Measurements from ENCODE around the gene SGTB.
"Not testable (repeated sequence)": the region's sequence is repeated elsewhere in the genome, so short reads cannot be mapped to it uniquely, and the experiment has no call there.

The SGTB gene

DNA sequence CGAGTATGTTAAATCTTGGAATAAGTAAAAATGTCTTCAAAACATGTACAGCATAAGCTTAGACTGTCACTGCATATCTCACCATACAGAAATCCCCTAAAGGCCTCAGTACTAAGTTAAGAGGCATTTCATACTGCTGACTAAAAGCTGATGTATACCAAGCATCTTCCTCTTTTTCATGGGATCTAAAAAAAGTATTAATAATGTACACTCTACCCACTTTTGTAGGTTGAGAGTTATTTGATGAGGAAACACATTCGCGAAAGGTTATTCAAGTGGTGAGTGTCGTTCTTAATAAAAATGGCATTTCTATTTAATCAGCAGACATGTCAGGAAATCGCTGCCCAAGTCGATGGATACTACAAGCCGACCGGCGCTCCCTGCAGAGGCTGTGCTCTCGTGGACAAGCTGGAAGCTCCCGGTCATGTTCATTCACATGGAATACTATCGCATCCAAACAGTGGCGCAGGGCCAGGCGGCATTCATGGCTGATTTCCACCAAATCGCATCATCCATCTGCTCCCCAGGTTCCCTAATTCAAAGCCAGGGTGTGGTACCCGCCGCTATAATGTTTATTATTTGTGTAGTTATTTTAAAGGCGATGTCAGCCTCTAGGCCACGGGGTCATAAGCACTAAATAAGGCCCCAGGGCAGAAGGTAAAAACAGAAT, 724 bp downstream of the SGTB start:
- FAIRE-seq: peak; percentile 62

DNA sequence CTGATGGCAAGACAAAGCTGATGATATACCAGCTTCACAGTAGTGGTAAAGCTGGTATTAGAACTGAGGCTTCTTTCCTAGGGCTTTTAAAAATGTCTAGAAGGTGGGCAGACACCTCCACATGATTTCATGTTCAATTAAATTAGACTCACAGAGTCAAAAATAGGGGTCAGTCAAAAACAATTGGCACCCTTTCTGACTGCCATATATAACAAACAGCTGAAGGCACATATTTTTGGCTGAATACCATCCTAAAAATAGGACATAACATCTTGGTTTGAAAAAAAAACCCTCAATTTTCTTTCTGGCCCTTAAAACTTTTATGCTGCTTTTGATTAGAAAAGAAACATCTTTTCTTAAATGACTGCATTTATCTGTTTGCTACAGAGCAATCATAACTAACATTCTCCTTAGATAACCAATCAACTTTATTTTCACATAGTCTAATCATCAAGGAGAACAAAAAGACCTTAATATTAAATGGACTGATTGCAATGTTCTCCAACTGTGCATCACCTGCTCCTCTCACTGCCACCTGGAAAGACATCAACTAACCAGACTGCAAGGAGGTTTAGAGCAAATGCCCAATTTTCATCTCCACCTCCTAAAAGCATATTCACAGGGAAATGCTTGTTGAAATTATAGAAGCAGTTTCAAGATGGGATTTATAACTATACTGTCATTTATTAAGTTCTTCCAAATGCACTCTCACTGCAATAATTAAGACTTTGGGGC, 3.2 kb downstream of the SGTB start:
- FAIRE-seq (no peak), DNase-seq (ENCODE audit: insufficient read length, low spot score) (no peak)
- TF ChIP-seq POLR2A (IDR thresholded peaks at IDR 0.05; ENCODE audit: low read depth, low read length): no peak

More for the DNA sequence above, 724 bp downstream of the SGTB start:
- TF ChIP-seq POLR2A (IDR thresholded peaks at IDR 0.05; ENCODE audit: low read depth, low read length): no peak
- peak; percentile 65 for DNase-seq (ENCODE audit: insufficient read length, low spot score)

DNA sequence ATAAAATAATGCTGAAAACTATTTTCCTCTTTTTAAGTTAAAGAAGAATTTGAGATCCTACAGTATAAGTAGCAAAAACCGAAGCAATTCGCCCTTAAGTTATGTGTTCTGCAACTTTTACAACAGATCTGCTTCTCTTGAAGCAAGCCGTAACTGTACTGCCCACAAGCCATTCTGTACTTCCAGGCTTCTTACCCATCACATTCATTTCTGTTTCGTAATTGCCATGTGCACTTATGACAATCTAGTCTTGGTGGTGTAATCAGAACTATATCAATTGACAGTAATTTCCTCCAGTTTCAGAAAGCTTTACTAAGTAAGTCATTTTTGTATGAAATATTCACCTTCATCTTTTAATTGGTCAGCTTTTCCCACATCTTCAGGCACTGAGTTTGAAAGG, 13.8 kb downstream of the SGTB start:
- TF ChIP-seq POLR2A (IDR thresholded peaks at IDR 0.05; ENCODE audit: low read depth, low read length): no peak
- no peak for DNase-seq (ENCODE audit: insufficient read length, low spot score)
- FAIRE-seq: no peak

DNA sequence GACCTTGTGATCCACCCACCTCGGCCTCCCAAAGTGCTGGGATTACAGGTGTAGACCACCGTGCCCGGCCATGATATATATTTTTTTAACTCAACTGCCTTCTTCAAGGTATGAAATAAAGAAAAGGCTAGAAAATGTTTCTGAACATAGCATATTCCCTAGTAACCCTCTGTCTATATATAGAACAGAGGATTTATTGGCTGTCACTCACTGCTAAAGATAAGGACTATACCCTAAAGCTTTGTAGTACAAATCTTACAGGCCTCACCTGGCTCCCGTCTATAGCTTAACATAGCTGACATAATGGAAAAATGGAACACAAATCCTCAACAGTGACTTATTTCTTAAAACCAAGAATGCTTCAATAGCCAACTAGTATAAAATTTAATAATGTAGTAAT, 14.2 kb downstream of the SGTB start:
- TF ChIP-seq POLR2A (IDR thresholded peaks at IDR 0.05; ENCODE audit: low read depth, low read length): no peak
- FAIRE-seq (no peak), DNase-seq (ENCODE audit: insufficient read length, low spot score) (no peak)

DNA sequence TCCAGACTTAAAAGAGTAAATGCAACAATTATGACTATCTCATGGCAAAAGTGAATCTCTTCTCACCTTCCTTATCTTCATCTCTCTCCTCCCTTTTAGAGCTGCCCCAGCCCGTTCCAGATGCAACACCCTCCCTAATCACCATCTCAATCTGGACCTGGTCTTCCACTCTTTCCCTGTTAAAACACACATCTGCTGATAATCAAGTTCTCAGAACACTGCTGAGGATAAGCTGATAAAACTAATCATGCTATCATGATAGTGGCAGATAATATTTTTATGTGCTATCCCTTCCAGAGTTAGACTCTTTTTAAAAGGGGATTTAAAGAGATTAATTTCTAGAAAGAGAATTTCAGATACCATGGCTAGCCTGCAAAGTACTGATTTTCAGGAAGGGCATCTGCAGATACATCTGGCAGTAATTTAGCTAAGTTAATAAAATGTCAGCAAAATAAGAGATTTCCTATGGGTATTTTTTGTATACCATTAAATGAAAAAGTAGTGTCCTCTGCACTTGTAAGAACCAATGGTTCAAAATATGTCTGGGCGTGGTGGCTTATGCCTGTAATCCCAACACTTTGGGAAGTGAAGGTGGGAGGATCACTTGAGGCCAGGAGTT, 17.2 kb downstream of the SGTB start:
- no peak for TF ChIP-seq POLR2A (IDR thresholded peaks at IDR 0.05; ENCODE audit: low read depth, low read length)
- DNase-seq (ENCODE audit: insufficient read length, low spot score): no peak
- FAIRE-seq: no peak

DNA sequence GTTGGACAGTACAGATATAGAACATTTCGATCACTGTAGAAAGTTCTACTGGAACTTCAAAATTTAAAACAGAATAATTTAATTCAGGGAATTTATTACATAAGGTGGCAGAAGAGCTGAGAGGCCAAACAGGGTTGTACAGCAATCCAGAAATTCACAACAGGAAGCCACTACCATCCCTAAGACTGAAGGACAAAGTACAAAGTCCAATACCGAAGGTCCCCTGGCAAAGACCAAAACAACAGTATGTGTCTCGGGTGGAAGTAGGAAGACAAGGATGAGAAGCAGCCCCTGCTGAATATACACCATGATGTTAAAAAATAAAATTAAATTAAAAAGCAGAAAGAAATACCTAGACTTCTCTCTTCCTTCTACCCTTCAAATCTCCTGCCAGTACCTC, 19.9 kb downstream of the SGTB start:
- no peak for TF ChIP-seq POLR2A (IDR thresholded peaks at IDR 0.05; ENCODE audit: low read depth, low read length)
- DNase-seq (ENCODE audit: insufficient read length, low spot score) (no peak), FAIRE-seq (no peak)

DNA sequence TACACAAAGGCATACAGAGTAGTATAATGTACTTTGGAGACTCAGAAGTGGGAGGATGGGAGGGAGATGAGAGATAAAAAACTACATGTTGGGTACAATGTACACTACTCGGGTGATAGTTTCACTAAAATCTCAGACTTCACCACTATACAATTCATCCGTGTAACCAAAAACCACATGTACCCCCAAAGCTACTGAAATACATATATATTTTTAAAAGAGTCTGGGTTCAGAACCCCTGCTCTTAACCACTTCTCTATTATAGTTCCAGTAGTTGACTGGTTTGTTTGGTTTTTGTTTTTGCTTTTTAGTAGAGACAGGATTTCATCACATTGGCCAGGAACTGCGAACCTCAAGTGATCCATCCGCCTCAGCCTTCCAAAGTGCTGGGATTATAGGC, 22.6 kb downstream of the SGTB start:
- DNase-seq (ENCODE audit: insufficient read length, low spot score): no peak
- FAIRE-seq: no peak

DNA sequence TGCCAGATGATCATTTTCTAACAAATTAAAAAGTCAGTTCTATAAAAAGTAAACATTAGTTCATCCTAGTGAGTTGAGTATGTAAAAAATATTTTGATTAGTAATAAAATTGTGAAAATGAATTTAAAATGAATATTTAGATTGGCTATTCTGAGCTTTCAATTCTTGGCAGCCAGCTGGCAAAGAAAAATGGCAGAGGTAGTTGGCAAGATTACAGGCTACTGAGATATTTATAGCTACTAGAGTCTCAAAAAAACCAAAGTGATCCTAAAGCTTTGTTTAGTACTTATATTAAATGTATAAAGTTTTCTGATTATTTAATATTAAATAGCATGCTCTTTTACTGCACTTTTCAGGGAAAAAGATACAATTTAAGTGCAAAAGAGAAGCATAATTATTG, 25.0 kb downstream of the SGTB start:
- DNase-seq (ENCODE audit: insufficient read length, low spot score) (no peak), FAIRE-seq (no peak)
- TF ChIP-seq POLR2A (IDR thresholded peaks at IDR 0.05; ENCODE audit: low read depth, low read length): no peak

More for the DNA sequence above, 22.6 kb downstream of the SGTB start:
- TF ChIP-seq POLR2A (IDR thresholded peaks at IDR 0.05; ENCODE audit: low read depth, low read length): no peak

DNA sequence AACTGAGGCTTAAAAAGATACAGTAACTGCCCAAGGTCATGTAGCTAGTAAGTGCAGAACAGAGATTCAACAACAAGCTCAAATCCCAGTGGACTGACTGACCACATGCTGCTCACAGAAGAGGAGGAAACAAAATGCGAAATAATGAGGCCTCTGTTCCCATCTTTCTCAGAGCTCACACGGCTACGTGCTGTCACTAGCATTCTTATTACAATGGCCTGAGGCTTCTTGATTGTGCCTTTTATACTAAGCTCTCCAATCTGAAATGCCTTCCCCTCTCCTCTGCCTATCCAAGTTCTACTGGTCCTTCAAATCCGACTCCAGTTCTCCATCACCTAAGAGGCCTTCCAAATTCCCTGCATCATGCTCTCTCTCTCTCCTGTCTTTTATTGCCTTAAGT, 26.0 kb downstream of the SGTB start:
- FAIRE-seq (peak; percentile 20), DNase-seq (ENCODE audit: insufficient read length, low spot score) (no peak)
- no peak for TF ChIP-seq POLR2A (IDR thresholded peaks at IDR 0.05; ENCODE audit: low read depth, low read length)

DNA sequence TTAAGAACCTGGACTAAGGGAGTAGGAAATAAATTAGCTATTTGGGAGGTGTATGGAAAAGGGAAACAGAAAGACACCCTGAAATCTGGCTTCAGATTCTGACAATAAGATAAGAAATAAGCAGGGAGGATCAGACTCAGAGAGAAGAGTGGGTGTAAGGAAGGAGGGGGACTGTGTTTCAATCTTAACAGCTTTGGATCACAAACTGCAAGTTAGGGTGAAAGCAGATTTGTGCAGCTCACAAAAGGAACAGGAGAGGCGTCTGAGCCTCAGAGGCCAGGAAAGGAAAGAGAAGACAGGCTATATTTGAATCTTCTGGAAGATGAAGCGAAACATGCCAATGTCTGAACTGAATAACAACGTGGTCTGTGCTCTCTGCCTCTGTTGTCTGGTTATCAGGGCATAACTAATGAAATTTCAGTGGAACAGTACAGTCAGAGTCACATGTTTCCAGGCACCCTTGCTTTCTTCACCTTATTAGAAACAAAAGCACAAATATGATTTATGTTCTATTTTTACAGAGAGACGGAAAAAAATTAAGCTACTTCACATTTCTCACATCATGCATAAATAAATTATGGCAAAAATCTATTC, 26.6 kb downstream of the SGTB start:
- no peak for TF ChIP-seq POLR2A (IDR thresholded peaks at IDR 0.05; ENCODE audit: low read depth, low read length)
- no peak for FAIRE-seq

DNA sequence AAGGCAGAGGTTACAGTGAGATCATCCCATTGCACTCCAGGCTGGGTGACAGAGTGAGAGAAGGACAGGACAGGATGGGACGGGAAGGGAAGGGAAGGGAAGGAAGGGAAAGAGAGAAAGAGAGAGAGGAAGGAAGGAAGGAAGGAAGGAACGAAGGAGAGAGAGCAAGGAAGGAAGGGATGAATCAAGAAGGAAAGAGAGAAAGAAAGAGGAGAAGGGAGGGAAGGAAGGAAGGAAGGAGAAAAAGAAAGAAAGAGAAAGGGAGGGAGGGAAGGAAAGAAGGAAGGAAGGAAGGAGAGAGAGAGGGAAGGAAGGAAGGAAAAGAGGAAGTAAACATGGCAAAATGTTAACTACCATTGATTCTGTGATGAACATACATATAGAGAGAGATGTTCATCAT, 28.8 kb downstream of the SGTB start:
- FAIRE-seq (no peak), DNase-seq (ENCODE audit: insufficient read length, low spot score) (no peak)
- TF ChIP-seq POLR2A (IDR thresholded peaks at IDR 0.05; ENCODE audit: low read depth, low read length): no peak

More for the DNA sequence above, 26.6 kb downstream of the SGTB start:
- no peak for DNase-seq (ENCODE audit: insufficient read length, low spot score)

DNA sequence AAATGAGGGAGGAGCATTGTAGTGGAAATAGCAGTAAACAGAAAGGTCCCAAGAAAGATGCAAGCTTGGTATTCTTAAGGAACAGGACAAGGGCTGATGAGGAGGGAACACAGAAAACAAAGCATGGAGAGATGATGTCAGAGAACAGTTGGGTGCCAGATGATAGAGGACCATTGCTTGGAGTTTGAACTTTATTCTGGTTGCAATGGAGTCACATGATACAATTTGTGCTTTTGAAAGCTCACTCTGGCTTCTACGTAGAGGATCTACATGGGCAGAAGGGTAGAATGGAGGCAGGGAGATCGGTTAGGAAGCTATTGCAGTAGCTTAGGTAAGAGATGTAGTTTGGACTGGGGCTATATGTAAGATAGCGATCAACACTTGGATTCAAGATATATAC, 39.8 kb downstream of the SGTB start:
- peak; percentile 45 for FAIRE-seq
- no peak for TF ChIP-seq POLR2A (IDR thresholded peaks at IDR 0.05; ENCODE audit: low read depth, low read length)
- no peak for DNase-seq (ENCODE audit: insufficient read length, low spot score)

DNA sequence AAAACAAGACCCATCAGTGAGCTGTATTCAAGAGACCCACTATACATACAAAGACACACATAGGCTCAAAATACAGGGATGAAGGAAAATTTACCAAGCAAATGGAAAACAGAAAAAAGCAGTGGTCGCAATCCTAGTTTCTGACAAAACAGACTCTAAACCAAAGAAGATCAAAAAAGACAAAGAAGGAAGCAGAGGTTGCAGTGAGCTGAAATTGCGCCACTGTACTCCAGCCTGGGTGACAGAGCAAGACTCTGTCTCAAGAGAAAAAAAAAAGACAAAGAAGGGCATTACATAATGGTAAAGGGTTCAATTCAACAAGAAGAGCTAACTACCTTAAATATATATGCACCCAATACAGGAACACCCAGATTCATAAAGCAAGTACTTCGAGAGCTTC, 45.9 kb downstream of the SGTB start:
- DNase-seq (ENCODE audit: insufficient read length, low spot score); FAIRE-seq: not testable (repeated sequence)

DNA sequence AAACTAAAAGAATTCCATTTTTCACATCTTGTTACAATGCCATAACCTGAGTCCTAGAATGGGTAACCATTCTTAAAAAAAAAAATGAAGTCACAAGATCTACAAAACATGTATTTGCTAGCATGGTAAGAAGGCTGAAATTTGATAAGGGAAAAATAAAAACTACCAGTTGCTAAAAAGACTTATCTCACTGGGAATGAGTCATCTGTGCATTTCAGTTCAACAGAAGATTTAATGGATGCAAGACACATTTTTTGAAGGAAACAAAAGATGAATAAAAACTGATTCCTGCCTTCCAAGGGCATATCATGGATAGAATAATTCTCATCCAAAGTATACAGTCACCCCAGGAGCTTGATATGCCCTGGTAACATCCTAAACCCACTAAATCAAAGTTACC, 47.2 kb downstream of the SGTB start:
- no peak for TF ChIP-seq POLR2A (IDR thresholded peaks at IDR 0.05; ENCODE audit: low read depth, low read length)
- FAIRE-seq (peak; percentile 62), DNase-seq (ENCODE audit: insufficient read length, low spot score) (no peak)
